Measurements from ENCODE around the gene SLC39A1. TPM values are rescaled to one million over a fixed set of nuclear protein-coding genes. Genes with fewer than 3 reads are reported as not detected.

The SLC39A1 gene
- total and polyA plus RNA-seq, 9 of the 15 experiments (the other 6 are each of a cell fraction or from before 2014, with no cell fraction given): 9.9 to 81.1 (median 62.7) TPM

GRCh38 chr1:153990468-153991150 is 27.3 kb upstream of the SLC39A1 start, which contains the start of gene RPS27 (continued):
- TF ChIP-seq HMGXB4 (CRISPR knock-in tag; IDR thresholded peaks at IDR 0.05) (peak; percentile 84; the same call in 1 of the 2 replicates), TAF1 (IDR thresholded peaks at IDR 0.05; ENCODE audit: control insufficient read depth, extremely low read depth, insufficient read depth, low read length, severe bottlenecking) (peak; percentile 100), FOXP1 (CRISPR knock-in tag; IDR thresholded peaks at IDR 0.05) (peak; percentile 89), ZNF592 (IDR thresholded peaks at IDR 0.05) (peak; percentile 75), ZNF165 (CRISPR knock-in tag; IDR thresholded peaks at IDR 0.05; ENCODE audit: borderline replicate concordance) (no peak), NR3C1 (CRISPR knock-in tag; IDR thresholded peaks at IDR 0.05) (no peak), TEAD2 (tag; IDR thresholded peaks at IDR 0.05) (no peak), SRSF7 (optimal IDR thresholded peaks at IDR 0.05; ENCODE audit: low read depth, low read length) (no peak), RNF219 (CRISPR knock-in tag; IDR thresholded peaks at IDR 0.05) (no peak), NKRF (IDR thresholded peaks at IDR 0.05; ENCODE audit: borderline replicate concordance) (peak; percentile 89), HNRNPK (IDR thresholded peaks at IDR 0.05; ENCODE audit: low read depth, low read length, poor library complexity, severe bottlenecking) (no peak), HDAC1 (IDR thresholded peaks at IDR 0.05) (peak; percentile 49 to 88; a peak in 3 of 4 replicates), CTCF (IDR thresholded peaks at IDR 0.05 in 2 of 3, conservative IDR thresholded peaks at IDR 0.05 in 1 of 3; ENCODE audit: insufficient read depth in 2 of 3, low read depth in 1 of 3, low read length in 3 of 3) (peak in 1 of 3 experiments; percentile 26; a peak in 1 of 6 replicates), XRCC5 (IDR thresholded peaks at IDR 0.05; ENCODE audit: low read depth, low read length) (peak; percentile 92; the same call in 1 of the 2 replicates)
